Stimulated activated CD8-positive, alpha-beta memory T cell treated with anti-CD3 and anti-CD28 coated beads, Interleukin-4, amount 100 ng/mL, for 4 hours (primary cell): Measurements from ENCODE around the gene ZNF503.
"Not testable (repeated sequence)": the region's sequence is repeated elsewhere in the genome, so short reads cannot be mapped to it uniquely, and the experiment has no call there.

ENCODE experiments used
- DNase-seq, 2 donors: peaks; one replicate each; pipeline ENCODE4 v3.0.0-alpha.2; 2020; ENCODE audit warnings: low read depth in 2 of 2, low spot score in 1 of 2

Gene ZNF503

DNA sequence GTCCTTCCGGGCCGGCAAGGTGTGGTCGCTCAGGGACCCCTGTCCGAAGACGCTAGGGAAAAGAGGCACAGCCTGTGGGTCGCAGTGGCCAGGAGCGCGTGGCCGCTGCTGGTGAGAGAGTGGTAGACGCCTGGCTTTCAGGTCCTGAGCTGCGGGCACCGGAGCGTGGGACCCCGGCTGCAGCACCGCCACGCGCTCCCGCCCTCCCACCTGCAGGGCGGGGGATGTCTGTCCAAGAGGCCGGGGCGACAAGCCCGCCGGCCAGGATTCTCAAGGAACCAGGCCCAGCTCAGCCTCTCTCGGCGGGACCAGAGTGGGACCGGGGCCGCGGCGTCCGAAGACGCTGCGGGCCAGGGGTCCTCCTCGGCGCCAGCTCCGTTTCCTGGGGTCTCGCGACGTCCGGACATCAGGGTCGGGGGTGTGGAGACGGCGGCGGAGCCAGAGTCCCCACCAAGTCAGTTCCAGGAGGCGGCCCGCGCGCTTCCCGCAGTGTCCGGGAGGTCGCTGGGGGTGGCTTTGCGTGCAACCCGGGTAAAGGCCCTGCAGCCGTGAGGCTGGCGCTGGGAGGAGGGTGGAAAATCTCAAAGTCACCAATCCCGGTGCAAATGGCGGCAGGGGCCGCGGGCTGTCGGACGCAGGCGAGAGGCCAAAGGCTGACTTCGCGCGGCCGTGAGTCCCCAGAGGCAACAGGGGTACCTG lies 5.5 kb downstream of the ZNF503 start:
- no peak for DNase-seq

DNA sequence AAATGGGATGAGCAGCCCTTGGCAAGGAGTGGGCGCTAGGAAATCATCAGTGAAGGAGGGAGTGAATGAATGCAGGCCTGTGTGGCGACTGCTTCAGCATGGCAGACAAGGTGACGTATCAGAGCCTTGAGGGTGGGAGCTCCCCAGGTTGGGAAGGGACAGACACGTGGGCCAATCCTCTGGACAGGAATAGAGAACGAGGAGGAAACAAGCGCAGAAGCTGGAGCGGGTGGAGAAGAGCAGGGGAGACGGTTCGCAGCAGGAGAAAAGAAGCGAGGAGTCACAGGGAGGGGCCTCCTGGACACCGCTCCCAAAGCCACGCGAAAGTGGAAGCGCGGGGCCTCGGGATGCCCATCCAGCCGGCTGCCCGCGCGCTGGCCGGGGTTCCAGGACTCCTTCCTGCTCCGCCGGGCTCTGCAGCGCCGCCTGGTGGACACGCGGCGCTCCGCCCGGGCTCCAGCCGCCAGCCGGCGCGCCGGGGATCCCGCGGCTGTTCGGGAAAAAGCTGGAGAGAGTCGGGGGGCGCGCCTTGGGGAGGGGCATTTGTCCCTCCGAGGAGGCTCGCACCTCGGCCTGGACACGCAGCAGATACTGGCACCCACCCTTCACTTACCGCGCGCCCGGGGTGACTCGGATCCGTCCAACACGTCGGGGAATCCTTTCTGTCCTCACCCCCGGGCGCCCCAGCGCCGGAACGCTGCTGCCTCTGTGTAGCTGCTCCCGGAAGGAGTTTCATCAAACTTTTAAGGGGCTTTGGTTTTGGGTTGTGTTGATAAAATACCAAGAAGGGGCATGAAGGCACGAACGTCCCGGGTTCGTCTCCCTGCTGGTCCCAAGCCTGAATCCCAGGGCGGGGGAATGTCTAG lies 6.3 kb downstream of the ZNF503 start:
- DNase-seq, result no peak

DNA sequence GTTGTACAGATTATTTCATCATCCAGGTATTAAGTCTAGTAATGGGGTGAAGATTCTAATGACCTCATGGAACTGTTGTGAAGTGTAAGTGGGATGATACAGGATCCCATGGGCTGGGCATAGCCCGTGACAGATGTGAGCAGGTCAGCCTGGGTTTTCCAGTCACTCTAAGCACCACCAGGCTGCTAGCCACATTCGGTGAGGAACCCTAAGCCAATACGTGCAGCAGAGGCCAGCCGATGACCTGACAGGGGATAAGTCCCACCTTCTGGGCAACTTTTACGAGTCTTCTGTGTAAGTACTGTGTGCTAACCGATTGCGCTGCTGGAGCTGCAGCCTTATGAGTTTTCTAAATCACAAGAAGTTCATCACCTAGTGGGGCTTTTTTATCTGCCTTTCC lies 7.3 kb downstream of the ZNF503 start:
- no peak for DNase-seq

DNA sequence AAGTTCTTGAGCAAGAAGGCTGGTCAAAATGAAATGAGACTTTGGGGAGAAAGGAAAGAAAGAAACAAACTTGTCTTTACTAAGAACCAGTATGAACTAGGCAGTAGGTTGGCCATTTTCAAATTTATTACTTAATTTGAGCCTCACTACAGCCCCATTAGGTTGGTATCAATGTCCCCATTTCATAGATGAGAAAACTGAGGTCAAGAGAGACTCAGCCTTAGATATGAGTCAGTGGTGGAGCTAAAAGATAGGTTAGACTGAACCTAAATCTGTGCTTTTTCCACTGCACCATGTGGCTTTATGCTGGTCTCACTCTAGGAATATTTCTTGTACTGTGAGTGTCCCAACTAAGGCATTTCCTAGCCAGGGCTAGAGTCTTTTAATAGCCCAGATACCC lies 8.8 kb downstream of the ZNF503 start:
- no peak for DNase-seq

DNA sequence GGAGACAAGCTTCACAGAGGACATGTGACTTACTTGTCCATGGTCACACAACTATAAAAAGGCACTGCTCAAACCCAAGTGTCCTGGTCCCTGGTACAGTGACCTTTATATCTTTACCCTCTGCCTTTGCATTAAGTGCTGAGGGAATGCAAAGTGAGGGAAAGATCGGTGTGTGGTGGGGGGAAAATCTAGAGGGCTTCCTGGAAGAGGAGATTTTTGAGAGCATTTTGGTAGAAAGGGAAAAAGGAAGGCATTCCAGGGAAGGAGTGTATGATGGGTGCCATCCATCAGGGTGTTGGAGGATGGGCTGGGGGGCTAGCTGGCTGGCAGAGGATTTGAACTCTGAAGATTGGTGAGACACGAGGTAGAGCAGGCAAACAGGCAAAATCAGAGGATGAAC lies 9.3 kb downstream of the ZNF503 start:
- DNase-seq, result no peak

DNA sequence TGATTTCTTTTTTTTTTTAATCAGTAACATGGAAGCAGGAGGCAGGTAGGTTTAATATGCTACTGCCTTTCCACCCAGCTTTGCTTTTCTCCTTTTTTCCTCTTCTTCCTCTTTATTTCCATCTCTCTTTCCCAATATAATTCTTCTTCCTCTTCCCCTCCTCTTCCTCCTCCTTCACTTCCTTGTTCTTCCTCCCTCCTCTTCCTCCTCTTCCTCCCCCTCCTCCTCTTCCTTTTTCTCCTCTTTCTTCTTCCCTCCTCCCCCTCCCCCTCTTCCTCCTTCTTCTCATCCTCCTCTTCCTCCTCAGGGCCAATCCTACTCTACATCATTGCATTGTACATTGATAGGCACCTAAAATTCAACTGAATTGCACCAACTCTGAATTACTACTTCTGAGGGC lies 11.4 kb downstream of the ZNF503 start:
- DNase-seq, result no peak

DNA sequence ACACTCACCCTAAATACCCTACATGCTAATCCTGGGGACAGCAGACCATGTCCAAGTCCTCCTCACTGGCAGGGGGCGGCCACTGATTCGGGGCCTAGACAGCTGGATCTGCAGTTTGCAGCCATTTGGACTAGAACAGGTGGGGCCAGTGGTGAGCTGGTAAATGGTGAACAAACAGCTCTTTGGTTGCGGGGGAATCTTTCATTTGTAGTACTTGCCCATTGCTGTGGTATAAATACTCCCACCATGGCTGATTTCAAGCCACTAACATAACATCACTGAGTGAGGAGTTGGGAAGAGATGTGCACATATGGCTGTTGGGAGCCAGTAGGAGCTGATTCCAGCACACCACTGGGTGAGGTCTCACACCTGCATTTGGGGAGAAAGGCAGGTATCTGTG lies 13.5 kb downstream of the ZNF503 start:
- DNase-seq, result no peak

DNA sequence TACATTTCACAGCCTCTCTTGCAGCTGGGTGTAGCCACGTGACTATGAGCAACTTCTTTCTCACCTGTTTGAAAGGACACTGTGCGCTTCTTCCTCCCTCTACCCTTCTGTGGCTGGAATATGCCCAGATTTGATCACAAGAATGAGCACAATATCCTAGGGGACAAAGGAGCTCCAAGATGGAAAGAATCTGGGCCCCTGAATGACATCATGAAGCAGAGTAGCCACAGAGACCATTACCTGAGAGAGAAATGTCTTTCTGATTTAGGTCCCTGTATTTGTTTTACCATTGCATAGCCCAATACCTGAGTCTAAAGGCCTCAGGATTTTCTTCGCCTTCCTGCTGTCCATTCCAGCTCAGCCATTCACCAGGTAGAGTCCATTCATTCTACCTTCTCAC lies 15.4 kb downstream of the ZNF503 start:
- no peak for DNase-seq

DNA sequence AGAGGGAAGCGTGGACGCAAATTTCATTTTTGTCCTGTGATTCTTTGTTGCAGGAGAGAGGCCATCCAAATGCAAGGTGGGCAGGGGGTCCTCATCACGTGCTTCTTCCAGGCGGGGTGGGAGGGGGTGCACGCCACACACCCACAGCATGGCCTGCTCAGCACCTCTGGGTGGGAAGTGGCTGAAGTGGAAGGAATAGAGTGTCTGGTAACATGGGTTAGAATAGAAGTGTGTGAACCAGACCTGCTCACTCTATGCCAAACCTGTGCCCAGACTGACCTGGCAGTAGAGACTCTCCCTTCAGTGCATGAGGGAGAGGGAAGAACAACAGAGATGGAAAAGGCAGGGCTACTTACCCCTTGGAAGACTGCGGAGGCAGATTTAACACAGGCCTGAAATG lies 21.7 kb downstream of the ZNF503 start:
- no peak for DNase-seq

DNA sequence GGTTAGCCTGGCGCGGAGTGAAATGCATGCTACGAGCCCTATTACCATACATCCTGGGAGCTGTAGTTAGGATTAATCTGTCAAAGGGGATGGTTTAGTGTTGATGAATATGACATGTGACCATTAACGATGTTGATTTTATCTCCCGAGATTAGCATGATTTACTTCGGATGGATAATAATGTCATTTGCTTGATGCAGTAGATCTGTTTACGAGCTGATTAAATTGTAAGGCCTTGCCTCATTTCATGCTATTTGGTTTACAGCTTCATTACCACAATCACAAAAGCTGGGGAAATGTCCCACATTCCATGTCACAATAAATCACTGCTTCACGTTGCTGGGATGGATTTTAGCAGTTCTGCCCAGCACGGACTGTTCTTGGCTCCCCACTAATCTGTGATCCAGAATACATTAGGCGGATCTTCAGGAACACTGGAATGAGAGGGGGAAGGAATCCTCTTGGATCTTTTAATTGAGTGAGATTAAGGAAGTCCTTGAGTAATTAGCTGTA lies 22.3 kb downstream of the ZNF503 start:
- no peak for DNase-seq

DNA sequence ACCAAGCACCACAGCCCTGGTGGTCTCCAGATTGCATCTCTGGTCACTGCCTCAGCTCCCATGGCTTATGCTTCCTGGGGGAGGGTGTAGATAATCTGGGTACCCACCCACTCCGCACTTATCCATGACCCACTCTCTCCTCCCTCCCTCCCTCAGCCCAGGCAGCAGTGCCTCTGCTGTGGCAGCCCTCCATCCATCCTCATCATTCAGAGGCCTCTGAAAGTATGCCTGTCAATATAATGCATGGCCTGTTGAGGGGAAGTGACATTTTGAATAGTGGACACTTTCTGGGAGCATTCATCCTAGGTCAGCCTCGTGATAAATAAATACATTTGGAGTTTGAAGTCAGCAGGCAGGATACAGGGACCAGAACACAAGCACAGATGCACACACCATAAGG lies 23.2 kb downstream of the ZNF503 start:
- no peak for DNase-seq

DNA sequence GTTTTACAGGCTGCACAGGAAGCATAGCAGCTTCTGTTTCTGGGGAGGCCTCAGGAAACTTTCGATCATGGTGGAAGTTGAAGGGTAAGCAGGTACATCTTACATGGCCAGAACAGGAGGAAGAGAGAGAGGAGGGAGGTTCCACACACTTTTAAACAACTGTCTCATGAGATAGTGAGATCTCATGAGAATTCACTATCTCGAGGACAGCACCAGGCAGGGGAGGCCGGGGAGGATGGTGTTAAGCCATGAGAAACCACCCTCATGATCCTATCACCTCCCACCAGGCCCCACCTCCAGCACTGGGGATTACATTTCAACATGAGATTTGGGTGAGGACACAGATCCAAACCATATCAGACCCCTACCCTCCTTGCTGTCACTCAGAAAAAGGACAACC lies 23.7 kb downstream of the ZNF503 start:
- DNase-seq, result no peak

DNA sequence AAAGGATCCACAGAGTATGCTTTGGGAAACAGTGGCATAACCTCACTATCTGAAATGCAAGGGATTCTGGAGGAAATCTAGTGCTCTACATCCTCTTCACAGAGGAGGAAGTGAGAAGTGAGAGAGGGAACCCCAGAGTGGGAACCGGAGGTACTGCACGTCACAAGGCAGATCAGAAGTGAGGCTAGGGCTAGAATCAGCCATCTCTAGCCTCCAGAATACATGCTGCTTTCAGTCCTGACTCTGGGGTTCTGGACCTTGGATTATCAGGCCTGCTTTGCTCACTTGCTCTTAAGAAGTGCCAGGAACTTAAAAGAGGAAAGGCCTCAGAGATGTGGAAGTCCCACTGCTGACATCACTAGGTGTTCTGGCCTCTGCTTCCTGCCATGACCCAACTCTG lies 25.7 kb downstream of the ZNF503 start:
- no peak for DNase-seq

DNA sequence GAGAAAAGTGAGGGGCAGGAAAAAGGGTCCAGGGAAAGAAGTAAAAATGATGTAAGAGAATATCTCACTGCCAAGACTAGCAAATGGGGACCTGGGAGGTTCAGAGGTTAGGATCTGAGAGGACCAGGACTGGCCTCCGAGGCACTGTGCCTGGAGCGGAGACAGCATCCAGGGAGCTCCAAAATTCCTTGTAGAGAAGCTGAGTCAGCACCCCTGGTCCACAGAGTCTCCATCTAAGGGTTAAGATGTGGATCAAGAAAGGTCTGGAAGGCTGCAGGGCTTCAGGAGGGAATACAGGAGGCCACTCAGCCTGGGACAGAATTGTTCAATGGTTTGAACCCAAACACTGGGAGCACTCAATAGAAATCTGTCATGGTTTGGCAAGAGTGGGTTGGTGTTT lies 30.6 kb downstream of the ZNF503 start:
- no peak for DNase-seq

DNA sequence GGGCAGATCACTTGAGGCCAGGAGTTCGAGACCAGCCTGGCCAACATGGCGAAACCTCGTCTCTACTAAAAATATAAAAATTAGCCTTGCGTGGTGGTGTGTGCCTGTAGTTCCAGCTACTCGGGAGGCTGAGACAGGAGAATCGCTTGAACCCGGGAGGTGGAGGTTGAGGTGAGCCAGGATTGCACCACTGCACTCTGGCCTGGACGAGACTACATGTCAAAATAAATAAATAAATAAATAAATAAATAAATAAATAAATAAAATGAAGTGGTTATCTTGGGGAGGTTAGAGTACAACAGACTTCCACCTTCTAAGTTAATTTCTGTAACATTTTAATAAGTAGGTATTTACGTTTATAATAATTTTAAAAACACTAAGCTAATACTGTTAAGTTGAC lies 31.7 kb downstream of the ZNF503 start:
- not testable (repeated sequence) for DNase-seq

DNA sequence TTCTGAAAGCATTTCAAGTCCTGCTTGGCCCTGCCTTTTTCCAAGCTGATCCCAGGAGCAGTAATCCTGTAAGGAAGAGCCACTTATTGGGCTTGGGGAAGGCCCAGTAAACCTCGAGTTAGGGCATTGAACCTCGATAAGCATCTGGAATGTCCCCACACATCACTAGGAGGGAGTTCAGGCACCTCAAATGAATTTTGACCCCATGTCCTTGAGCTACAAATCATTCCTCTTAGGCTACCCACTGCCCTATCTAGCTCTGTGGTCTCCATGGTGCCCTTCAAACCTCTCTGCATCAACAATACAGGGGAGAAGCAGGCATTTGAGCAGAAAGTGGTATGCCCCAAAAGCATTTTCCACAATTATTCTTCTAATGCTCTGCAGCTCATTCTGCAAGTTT lies 33.7 kb downstream of the ZNF503 start:
- DNase-seq, result no peak

DNA sequence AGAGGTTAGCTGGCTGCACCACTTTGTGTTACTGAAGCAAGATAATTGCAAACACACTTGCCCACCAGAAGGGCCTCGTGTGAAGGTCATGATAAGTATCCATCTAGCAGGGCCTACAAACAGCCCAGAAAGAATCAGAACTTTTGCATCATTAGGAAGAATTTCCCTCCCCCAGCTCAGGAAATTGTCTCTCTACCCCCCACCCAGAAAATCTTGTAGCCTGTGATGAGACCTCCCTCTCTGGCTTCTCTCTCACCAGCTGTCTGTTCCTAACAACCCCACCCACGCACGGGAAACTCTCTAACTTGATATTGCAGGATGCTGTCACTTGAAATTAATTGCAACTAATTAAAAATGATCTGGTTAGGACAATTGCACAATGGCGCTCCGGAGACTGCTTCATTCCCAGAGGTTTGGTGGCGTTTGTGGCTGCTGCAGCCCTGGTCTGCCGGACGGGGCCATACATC lies 34.5 kb downstream of the ZNF503 start:
- DNase-seq, result no peak

DNA sequence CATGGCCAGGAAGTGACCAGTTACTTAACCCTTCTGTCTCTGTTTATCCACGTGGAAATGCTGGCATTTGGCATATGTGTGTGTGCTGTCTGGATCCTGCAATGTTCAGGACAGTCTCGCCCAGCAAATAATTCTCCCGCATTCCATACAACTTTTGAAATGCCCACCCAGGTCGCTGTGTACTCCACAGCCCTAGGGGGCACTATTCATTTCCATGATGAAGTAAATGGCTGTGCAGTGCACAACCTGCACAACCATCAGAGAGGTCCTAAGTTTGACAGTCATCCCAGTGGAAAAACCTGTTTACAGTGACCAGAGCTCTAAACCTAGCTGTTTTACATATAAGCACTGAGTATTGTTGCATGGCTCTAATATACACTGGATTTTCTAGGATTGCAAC lies 38.1 kb downstream of the ZNF503 start:
- no peak for DNase-seq

DNA sequence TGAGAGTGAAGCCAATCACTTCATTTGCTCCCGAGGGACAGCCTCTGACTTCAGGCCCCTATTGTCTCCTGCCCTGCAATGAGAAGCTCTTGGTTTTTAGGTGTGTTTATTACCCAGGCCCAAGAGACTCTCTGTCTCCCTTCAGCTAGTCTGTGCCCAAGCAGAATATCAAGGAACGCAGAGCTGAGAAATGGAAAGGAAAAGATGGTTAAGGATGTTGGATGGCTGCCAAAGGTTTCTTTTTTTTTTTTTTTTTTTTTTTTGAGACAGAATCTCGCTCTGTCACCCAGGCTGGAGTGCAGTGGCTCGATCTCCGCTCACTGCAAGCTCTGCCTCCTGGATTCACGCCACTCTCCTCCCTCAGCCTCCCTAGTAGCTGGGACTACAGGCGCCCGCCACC lies 41.7 kb downstream of the ZNF503 start:
- DNase-seq, result not testable (repeated sequence)

DNA sequence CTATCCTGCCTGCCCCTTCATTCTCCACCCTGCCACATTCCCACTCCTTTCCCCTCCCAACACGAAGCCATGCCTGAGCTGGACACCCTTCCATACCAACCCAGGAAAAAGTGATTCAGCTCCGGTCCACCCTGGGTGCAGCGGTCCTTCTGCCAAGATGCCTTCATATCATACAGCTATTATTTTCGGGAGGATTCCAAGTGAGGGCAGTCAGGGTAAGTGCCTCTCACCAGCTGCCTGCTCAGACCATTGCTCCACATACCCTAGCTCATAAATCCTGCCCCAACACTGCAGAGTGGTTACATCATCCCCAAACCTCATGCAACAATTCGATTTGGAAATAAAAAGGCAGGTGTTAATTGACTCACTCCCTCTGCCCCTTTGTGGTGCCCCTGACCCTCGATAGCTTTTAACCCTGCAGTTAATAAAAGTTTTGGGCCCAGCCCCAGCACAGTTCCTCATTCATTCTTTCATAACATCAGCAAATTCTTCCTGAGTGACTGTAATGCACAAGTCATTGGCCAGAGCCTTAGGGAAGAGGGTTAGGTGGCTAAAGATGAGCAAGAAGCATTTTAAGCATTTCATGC lies 42.6 kb downstream of the ZNF503 start:
- no peak for DNase-seq

DNA sequence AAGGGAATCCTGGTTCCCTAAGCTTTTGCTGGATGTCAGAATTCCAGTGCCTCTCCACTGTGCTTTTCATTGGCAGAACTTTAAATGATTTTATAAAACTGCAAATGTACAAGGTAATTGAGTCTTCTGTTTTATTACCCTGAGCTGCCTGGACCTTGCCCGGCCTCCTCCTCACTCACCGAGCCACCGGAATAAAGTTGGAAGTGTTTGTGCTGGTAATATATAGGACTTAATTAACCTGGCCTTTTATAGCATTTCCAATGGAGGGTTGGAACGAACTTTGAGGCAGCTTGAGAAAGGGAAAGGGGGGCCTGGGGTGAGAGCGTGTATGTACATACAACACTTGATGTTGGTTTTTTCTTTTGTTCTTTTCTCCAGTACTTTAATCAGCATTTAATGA lies 43.4 kb downstream of the ZNF503 start:
- DNase-seq, result no peak

DNA sequence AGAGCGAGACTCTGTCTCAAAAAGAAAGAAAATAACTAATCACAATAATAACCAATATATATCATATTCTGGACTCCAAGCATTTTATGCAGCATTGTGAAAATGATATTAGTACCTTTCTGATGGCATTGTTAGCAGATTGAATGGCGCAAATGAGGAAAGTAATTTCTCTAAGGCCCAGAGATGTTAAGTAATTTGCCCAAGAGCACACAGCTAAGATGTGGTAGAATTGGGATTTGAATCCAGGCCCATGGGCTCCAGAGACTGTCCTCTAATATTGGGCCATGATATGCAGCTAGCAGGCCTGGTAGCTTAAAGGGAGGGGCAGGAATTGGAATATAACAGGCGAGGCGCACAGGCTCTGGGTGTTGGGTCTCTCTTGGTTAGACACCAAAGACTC lies 44.1 kb downstream of the ZNF503 start:
- DNase-seq, result no peak
